ENCODE results near the gene ACSL6. TPM values are rescaled to one million over a fixed set of nuclear protein-coding genes. Genes with fewer than 3 reads are reported as not detected.

The ACSL6 gene
- total RNA-seq, 1 experiment from 2014 or later = 0.06 TPM

DNA sequence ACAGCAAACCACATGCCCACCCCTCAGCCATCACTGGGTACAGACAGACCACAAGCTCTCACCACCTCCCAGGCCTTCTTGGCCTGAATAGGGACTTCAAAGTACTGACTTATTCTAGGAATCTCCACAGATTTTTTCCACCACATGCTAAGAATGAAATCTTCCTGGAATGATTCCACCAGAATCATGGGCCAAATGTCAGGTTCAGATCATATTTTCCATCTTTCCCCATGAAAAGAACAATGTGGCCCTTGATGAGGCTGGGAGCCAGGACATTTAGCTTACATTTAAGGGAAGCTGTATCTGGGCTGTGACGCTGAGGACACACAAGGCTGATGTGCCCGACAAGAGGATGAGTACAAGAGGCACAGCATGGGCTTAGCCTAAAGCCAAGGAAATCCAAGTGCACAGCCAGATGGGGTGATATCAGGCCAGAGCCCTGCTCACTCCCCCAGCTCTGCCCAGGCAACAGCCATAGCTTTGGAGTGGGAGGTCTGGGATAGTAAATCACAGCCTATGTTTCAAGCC, 28.1 kb downstream of the ACSL6 start:
- no peak for DNase-seq (ENCODE audit: low read depth)

DNA sequence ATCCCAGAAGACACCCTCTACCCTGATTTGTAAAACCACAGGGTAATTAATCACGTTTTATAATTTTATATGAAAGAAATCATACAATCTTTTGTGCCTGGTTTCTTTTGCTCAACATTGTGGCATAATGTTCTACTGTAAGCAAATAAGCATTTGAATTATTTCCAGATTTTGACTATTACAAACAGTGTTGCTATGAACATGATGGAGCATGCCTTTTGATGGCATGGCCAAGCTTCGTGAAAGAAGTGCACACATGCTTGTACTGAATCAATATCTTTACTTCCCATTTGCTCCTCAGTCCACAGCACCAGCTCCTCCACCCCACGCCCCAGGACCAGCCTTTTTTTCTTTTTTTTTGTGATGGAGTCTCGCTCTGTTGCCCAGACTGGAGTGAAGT, 29.9 kb downstream of the ACSL6 start:
- no peak for DNase-seq (ENCODE audit: low read depth)

DNA sequence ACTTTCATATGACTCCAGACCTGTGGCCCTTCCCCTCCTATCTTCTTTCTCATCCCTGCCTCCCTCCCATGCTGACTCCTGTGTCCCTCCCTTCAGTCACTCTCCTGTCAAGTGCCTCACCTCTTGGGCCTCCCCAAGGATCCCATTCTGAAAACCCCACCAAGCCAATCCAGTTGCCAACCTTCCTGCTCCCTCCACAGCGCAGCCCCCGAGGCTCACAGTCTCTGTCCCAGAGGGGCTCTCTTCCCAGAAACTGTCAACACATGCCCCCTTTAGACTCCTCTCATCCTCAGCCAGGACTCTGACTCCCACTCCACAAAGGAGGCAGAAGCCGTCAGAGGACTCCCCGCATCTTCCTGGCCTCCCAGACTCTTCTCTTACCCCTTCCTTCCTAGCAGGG, 30.8 kb downstream of the ACSL6 start:
- no peak for DNase-seq (ENCODE audit: low read depth)

DNA sequence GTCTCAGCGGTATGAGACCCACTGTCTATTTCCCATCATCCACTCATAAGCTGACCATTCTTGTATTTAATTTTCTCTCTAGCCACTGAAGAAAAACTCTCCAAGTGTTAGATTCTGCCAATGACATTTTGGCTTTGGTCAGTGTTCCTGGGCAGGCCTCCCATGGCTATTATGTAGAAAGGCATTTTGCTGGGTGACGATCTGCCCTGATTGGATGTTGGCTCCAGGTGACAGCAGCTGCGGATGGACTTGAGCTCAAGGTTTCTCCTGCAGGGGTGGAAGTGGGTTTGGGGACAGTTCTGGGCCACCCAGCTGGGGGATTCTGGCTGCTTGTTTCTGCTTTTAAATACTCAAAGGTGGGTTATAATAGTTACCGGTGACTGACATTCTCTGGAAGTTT, 31.6 kb downstream of the ACSL6 start:
- no peak for DNase-seq (ENCODE audit: low read depth)

DNA sequence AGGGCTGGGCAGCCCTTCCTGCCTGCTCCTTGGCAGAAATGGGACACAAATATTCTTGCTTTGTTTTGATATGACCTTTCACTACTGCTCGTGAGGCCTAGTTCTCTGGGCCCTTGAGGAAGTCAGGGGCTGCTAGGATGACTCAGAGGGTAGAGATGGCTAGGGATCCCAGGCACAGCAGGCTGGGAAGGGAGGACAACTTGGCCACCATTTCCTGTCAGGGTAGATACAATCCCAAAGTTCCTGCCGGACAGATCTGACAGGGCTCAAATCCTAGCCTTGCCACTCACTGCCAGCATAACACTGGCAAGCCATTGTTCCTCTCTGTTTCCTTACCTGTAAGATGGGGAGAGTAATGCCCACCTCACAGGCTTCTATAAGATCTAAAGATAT, 34.2 kb downstream of the ACSL6 start:
- peak; percentile 69 for DNase-seq (ENCODE audit: low read depth)

DNA sequence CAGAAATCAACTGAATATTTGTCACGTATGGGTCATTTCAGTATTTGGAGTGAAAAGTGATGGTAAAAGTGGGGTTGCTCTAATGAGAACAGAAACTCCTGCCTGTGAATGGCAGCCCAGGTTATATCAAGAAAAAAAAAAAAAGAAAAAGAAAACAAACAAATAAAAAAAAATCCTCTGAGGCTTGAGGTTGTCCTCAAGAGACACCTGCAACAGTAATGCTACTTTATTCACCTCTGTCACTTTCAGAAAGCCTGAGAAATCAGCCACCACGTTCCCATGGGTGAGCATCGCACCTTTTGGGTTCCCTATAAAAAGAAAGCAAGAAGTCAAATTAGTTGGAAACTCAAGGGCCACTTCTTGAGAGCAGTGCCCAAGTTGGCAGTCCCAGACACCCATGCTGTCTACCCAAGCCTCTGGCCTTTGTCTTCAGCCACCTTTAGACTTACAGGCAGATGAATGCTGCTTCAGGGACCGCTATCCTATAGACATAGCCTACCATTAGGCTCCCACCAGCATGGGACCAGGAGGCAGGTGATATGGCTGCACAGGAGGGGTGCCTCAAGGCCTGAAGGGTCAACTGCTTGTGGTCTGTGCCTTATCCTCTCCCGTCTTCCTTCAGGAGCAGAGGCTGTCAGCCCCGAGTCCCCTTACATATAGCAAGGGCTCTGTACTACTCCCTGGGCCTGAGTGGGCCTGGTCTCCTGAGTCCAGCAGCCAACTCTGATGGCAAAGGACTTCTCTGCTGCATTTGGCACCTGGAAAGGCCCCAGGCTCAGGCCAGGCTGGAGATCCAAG, 34.8 kb downstream of the ACSL6 start:
- no peak for DNase-seq (ENCODE audit: low read depth)

DNA sequence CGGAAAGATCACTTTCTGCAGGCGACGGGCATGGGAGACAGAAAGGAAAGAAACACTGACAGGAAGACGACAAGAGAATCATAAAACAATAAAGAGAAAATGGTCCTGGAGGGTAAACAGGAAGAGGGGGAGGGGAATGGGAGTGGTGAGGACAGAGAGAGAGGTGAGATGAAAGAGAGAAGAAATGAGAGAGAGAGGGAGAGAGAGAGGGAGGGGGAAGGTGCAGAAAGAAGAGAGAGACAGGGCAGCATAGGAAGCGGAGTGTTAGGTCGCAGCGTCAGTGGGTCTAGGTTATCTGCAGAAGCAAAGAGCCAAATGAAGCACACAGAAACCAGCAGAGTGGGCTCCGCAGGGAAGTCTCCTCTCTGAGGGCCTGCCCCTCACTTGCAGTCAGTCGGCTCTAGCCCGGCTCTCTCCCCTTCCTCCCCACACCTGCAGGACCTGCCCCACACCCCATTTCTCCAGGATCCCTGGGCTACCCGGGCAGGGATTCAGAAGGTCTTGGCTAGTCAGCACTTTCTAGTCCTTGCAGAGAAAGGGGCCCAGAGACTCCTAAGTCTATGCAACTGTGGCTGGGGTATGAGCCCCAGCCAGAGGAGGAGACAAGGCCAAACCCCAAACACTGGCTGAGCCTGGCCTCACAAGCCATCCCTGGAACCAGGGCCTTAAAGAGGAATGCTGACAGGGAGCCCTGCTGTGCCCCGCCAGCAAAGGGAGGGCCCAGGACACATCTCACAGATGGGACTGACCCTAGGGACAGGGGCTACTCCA, 36.3 kb downstream of the ACSL6 start:
- DNase-seq (ENCODE audit: low read depth) = no peak

DNA sequence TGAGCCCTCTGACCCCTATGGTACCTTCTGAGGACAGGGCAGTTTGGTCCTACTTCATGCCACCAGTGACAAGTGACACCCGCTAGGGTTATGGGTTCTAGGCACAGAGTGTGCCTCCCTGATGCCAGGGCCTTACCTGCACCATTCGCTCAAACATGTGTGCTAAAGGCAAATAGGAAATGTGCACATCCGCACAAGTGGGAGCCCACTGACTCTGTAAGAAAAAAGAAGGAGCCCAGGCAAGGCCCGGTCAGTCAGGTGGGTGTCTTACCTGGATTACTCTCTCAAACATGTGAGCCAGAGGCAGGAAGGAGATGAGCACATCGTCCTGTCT, 36.9 kb downstream of the ACSL6 start:
- DNase-seq (ENCODE audit: low read depth) = no peak

DNA sequence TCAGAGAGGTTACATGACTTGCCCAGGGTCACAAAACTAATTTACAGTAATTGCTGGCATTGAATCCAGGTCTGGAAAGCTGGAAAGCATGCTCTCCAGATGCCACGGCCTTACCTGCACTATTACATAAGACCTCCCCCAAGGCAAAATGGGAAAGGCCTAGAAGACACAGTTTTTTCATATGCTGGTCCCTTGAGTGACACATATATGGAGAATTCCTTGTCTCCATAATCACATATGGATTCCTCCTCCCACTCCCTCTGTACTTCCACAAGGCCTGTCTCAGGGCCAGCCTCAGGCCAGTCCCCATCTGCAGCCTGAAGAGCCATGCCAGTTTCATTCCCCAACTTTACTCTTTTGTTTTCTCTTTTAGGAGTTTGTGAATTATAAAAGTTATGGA, 37.4 kb downstream of the ACSL6 start:
- DNase-seq (ENCODE audit: low read depth) = no peak

DNA sequence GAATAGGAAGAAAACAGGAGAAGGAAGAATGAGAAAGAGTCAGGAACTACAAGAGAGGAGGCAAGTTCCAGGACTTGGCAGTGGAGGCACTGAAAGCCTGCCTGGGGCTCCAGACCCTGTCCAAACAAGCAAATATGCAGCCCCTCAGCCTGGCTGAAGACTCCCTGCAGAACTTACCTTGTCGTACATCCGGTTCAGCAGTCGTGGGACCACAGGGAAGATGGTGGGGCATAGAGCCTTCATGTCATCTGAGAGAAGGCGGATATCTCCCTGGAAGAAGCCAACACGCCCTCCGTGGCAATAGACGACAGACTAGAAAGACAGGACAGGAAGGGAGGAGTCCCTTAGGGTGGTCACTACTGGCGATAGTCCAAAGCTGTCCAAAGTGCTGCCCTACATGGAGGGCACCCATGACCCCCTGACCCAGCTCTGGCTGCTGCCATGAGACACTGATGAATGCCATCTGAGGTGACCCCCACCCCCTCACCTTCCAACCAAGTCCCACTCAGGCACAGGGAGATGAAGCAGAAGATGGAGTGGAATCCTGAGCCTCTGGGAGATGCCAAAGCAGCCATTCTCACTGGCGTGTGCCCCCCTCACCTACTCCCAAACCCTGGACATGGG, 38.3 kb downstream of the ACSL6 start:
- DNase-seq (ENCODE audit: low read depth) = no peak

DNA sequence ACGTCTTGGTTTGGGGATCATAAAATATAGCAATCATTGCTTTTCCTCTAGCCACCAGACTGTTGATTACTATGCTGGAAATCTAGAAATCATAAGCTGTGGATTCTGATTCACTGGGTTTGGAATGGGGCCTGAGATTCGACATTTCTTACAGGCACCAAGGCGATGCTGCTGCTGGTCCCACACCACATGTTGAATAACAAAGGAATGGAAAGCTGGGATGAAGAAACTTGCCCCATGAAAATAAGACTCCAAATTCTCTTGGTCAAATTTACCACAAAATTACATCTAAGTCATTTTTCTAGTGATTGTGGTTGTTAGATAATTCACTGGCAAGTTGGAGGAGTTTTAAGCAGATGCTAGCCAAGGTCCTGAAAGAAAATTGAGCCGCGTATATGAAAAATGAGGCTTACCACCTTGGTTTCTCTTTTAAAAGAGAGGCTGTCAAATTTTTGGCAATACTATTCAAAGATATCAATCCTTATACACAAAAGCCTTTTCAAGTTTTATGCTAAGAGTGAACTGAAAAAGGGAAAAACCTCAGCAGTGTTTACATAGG, 43.0 kb downstream of the ACSL6 start:
- peak; percentile 20 for DNase-seq (ENCODE audit: low read depth)

DNA sequence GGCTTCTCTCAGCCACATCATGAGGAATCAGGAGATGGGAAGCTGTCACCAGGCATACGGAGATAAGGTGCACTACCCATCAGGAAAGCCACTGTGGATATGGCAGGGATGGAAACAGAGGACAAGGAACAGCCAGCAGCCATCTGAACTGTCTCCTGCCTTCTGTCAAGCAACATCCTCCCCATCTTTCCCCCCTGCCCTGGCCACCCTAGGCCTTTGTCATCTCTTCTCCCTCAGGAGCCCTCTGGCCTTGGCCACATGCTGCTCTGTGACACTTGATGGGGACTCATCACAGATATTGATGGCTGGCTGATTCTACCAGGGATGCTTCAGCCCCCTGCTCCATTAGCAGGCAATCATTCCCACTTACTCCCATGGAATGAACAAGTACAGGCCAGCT, 44.9 kb downstream of the ACSL6 start:
- DNase-seq (ENCODE audit: low read depth) = no peak

DNA sequence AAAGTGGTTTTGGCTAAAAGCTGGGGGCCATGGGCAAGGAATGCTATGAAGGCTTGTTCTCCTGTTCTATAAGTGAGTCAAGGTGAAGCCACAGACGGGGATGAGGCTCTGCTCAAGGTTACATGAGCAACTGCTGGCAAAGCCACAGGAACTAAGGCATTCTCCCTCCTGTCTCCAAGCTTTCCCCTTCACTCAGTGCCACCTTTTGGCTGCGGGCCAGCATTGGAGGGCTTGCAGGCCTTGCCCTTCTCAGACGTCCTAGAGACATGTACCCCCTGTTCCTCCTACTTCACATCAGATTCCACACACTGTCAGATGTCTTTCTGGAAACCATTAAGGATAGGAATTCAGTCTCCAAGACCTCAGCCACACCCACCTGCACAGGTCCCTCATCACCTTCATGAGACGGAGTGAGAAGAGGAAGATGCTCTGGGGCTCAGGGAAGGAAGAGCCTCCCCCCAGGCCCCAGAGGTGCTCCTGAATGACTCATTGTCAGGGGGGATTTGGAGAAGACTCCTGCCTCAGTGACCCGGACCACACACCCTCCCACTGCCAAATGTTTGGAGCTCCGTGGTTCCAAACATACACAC, 45.5 kb downstream of the ACSL6 start:
- DNase-seq (ENCODE audit: low read depth) = no peak

DNA sequence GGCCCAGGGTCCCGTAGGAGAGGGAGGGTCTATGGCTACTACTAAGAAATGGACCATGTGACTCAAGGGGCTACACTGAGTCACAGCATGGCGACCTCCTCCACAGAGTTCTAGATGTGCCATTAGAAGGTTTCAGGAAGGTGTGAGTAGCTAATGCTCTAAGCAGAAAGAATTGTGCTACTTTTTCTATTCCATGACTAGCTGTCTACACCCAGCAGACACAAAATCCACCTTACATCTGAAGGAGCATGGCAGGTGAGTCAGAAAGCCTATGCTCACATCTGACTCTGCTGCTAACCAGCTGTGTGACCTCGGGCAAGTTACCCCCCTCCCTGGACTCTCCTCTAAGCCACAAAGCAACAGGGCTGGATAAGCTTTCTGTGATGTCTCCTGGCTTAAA, 51.6 kb downstream of the ACSL6 start:
- DNase-seq (ENCODE audit: low read depth) = no peak

DNA sequence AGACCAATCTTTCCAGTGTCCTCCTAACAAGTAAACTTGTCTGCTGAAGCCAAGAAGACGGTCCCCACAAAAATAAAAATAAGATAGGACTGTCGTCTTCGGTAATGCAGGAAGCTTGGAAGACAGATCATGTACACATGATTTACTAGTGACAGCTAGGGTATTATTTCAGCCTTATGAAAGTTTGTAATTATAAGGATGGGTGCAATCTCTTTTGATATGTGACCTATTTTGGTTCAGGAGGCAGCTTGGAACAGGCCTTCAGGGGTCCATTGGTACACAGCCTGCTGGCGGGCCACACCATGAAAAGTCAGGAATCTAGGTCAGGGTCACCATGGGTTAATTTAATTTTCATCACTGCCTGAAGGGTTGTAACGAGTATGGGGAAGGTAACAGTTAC, 52.3 kb downstream of the ACSL6 start:
- DNase-seq (ENCODE audit: low read depth) = no peak

DNA sequence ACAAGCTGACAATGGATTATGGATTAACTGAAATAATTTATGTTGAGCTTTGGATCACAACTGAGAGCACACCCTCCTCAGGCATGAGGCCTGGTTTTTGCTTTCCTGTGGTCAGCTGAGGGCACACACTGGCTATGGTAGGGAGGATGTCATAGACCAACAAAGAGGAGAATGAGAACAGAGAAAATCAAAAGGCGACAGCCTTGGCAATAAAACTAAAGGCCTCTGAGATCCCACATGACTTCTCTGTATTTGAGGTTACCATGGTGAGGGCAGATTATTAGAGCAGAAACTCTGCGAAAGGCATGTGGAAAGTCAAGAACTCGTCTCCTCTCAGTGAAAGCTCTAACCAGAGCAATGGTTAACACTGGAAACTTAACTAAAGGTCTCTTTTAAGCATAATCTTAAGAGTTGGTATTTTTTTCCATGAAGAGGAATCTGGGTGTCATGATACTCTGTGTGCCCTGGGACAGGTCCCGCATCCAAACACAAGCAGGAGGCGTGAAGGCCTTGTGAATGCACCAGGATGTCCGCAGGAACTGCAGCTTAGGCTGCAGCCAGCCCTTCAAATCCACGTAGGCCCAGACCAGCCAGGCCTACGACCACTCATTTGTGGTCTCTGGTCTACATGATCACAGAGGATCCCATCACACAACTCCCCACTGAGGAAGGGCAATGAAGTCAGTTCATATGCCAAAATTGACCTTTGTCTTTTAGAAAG, 53.6 kb downstream of the ACSL6 start:
- no peak for DNase-seq (ENCODE audit: low read depth)

DNA sequence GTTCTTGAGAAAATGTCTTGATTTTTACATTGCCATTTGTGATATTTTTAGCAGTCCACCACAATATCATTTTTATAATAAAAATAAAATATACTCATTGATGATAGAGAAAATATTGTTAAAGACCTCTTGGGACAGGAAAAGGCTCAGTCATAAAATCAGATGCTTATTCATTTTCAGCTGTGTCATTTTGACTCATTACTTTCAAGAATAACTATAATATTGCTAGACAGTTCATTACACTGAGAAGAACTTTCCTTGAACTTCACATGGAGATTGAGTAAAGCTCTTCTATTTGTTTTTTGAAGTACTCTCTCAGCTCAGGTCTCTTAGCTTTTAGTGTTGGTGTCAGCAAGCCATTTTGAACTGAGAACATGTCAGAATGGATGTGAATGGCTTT, 57.5 kb downstream of the ACSL6 start:
- no peak for DNase-seq (ENCODE audit: low read depth)

DNA sequence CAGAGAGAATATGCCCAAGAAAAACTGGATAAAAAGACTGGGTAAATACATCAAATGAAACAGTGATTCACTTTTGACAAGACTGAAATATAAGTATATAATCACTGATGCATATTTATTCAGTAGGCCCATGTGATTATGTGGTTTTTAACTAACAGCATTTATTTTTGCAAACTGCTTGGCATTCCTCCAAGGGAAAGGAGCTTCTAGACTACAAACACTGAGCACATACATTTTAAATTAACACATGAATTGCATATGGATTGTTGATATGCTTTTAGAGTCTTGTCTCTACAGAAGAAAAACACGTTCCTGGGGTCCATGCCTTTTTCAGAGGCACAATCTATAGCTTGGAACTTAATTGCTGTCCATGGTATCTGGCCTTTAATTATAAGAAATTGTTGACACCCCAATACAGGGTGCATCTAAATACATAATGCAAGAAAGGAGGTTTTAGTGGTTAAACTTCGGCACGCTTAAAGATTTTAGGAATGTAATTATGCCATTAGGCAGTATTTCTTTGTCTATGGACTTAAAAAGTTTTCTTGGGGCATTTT, 59.1 kb downstream of the ACSL6 start:
- DNase-seq (ENCODE audit: low read depth) = no peak

DNA sequence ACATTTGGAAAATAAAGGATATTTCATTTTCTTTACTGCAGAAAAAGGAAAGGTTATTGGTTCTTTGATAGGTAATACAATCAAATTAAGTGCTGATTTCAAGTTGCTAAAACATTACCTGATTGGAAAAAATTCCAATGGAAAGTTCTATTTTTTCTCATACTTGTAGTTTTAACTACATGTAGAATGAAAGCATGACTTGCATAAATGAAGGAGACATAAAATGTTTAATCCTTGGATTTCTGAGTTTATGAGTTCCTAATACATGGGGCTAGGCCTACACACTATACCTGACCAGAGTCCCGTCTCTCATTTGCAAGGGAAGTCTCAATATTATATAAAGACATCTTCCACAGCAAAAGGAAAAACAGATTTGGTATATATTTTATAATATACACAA, 60.8 kb downstream of the ACSL6 start:
- no peak for DNase-seq (ENCODE audit: low read depth)

DNA sequence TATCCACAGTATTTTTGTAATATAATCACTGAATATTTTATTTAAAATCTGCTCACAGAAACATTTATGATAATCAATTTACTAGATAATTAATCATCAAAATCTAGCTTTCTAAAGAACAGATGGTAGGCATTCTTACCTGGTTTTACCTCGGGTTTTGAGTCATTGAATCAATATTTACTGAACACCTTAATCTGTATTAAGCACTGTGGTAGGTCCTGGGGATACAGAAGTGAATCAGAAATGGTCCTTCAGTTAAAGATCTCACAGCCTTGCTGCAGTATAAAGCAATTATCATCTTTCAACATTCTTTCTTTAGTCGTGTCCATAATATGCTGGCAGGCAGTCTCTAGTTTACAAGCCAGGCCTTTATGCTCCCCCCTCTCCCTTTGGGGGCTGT, 64.0 kb downstream of the ACSL6 start:
- no peak for DNase-seq (ENCODE audit: low read depth)
